HUES48 (cell line): Measurements from ENCODE around the gene HNRNPU.

ENCODE experiments used
- H3K27ac ChIP-seq: one replicate; pipeline ENCODE4 v1.7.0; 2013; ENCODE audit warnings: low read depth, low read length, inconsistent platforms
- H3K27me3 ChIP-seq: 2 replicates; pipeline ENCODE4 v1.6.1; 2013; ENCODE audit warnings: mild to moderate bottlenecking, low read length; ENCODE audit not compliant: control insufficient read depth, insufficient read depth
- H3K36me3 ChIP-seq: 2 replicates; pipeline ENCODE4 v1.6.1; 2013; ENCODE audit warnings: low read length; ENCODE audit not compliant: control insufficient read depth, insufficient read depth
- H3K4me1 ChIP-seq: 2 replicates; pipeline ENCODE4 v1.6.1; 2013; ENCODE audit warnings: mild to moderate bottlenecking, low read length; ENCODE audit not compliant: control insufficient read depth, insufficient read depth
- H3K4me3 ChIP-seq: 2 replicates; pipeline ENCODE4 v1.5.1; 2013; ENCODE audit warnings: mild to moderate bottlenecking, low read depth, low read length
- H3K9ac ChIP-seq: 2 replicates; pipeline ENCODE4 v1.6.1; 2013; ENCODE audit warnings: mild to moderate bottlenecking, low read depth, low read length, moderate library complexity
- H3K9me3 ChIP-seq: 2 replicates; pipeline ENCODE4 v1.6.1; 2013; ENCODE audit warnings: low read length; ENCODE audit not compliant: control insufficient read depth, insufficient read depth

HNRNPU gene

GRCh38 chr1:244850099-244850852 lies 14.1 kb downstream of the HNRNPU start:
- H3K27ac ChIP-seq: no peak overlapping the region

GRCh38 chr1:244849189-244849866 lies 15.0 kb downstream of the HNRNPU start:
- Histone ChIP-seq H3K9ac (no peak overlapping the region), H3K27ac (peak overlapping the region; percentile 14), H3K36me3 (peaks cover 100% of the 10 kb centered on the region), H3K4me1 (no peaks in the 10 kb centered on the region), H3K27me3 (no peaks in the 10 kb centered on the region), H3K9me3 (no peaks in the 10 kb centered on the region), H3K4me3 (no peak overlapping the region)

More at GRCh38 chr1:244850099-244850852, 14.1 kb downstream of the HNRNPU start:
- no peaks in the 10 kb centered on the region for H3K9me3 ChIP-seq
- no peaks in the 10 kb centered on the region for H3K4me1 ChIP-seq
- no peaks in the 10 kb centered on the region for H3K27me3 ChIP-seq
- no peak overlapping the region for H3K9ac ChIP-seq
- no peak overlapping the region for H3K4me3 ChIP-seq
- peaks cover 100% of the 10 kb centered on the region for H3K36me3 ChIP-seq

GRCh38 chr1:244846653-244847052 lies 17.7 kb downstream of the HNRNPU start:
- H3K9me3 ChIP-seq: no peaks in the 10 kb centered on the region
- no peak overlapping the region for H3K9ac ChIP-seq
- H3K27ac ChIP-seq: no peak overlapping the region
- H3K4me3 ChIP-seq: no peak overlapping the region
- no peaks in the 10 kb centered on the region for H3K27me3 ChIP-seq
- H3K4me1 ChIP-seq: no peaks in the 10 kb centered on the region
- H3K36me3 ChIP-seq: peaks cover 100% of the 10 kb centered on the region

GRCh38 chr1:244844155-244845121 lies 19.9 kb downstream of the HNRNPU start:
- Histone ChIP-seq H3K4me3 (no peak overlapping the region), H3K27me3 (no peaks in the 10 kb centered on the region), H3K27ac (peak overlapping the region; percentile 5), H3K9me3 (no peaks in the 10 kb centered on the region), H3K4me1 (no peaks in the 10 kb centered on the region), H3K9ac (no peak overlapping the region), H3K36me3 (peaks cover 100% of the 10 kb centered on the region)

- Histone ChIP-seq H3K9me3 (no peaks in the 10 kb centered on the region), H3K27ac (no peak overlapping the region), H3K27me3 (no peaks in the 10 kb centered on the region), H3K36me3 (peaks cover 95% of the 10 kb centered on the region), H3K4me1 (no peaks in the 10 kb centered on the region), H3K4me3 (no peak overlapping the region), H3K9ac (no peak overlapping the region)
These were observed 21.0 kb downstream of the HNRNPU start for GRCh38 chr1:244843148-244843978.

- H3K4me3 ChIP-seq: no peak overlapping the region
- no peaks in the 10 kb centered on the region for H3K27me3 ChIP-seq
- H3K9ac ChIP-seq: no peak overlapping the region
- peaks cover 16% of the 10 kb centered on the region for H3K4me1 ChIP-seq
- peaks cover 75% of the 10 kb centered on the region for H3K36me3 ChIP-seq
- H3K9me3 ChIP-seq: no peaks in the 10 kb centered on the region
- H3K27ac ChIP-seq: peak overlapping the region; percentile 31
These were observed 22.9 kb downstream of the HNRNPU start for GRCh38 chr1:244841273-244841927.

GRCh38 chr1:244840219-244840794 lies 24.0 kb downstream of the HNRNPU start:
- H3K27ac ChIP-seq: no peak overlapping the region
- peaks cover 16% of the 10 kb centered on the region for H3K4me1 ChIP-seq
- no peak overlapping the region for H3K4me3 ChIP-seq
- H3K27me3 ChIP-seq: no peaks in the 10 kb centered on the region
- peaks cover 64% of the 10 kb centered on the region for H3K36me3 ChIP-seq
- H3K9me3 ChIP-seq: no peaks in the 10 kb centered on the region
- H3K9ac ChIP-seq: no peak overlapping the region

GRCh38 chr1:244839656-244840055 lies 24.7 kb downstream of the HNRNPU start:
- Histone ChIP-seq H3K4me3 (no peak overlapping the region), H3K27ac (no peak overlapping the region), H3K4me1 (peaks cover 16% of the 10 kb centered on the region)

GRCh38 chr1:244837597-244838258 lies 26.6 kb downstream of the HNRNPU start:
- Histone ChIP-seq H3K36me3 (peaks cover 38% of the 10 kb centered on the region), H3K4me3 (peak overlapping the region; percentile 96), H3K9ac (no peak overlapping the region), H3K27me3 (no peaks in the 10 kb centered on the region), H3K27ac (peak overlapping the region; percentile 100), H3K9me3 (no peaks in the 10 kb centered on the region), H3K4me1 (peaks cover 26% of the 10 kb centered on the region)

More at GRCh38 chr1:244839656-244840055, 24.7 kb downstream of the HNRNPU start:
- Histone ChIP-seq H3K27me3 (no peaks in the 10 kb centered on the region), H3K9me3 (no peaks in the 10 kb centered on the region), H3K36me3 (peaks cover 57% of the 10 kb centered on the region), H3K9ac (no peak overlapping the region)
